K562 (cell line): Measurements from ENCODE around the gene ANKRD24. TPM values are rescaled to one million over a fixed set of nuclear protein-coding genes. Genes with fewer than 3 reads are reported as not detected.

ENCODE experiments used
- ASH1L ChIP-seq: fragments of 450-650 bp; IDR thresholded peaks from 2 replicates; pipeline ENCODE4 v1.6.1; 2018; ENCODE audit warnings: borderline replicate concordance, mild to moderate bottlenecking, low read depth; ENCODE audit not compliant: partially characterized antibody
- CBFB ChIP-seq: sonication (generic); formaldehyde crosslinking; IDR thresholded peaks from 2 replicates; pipeline ENCODE4 v1.4.0; 2020; ENCODE audit warnings: mild to moderate bottlenecking, missing genetic modification reagents
- CBX3 ChIP-seq, 2 experiments: IDR thresholded peaks; 1 replicate in 1 of 2; 2 replicates in 1 of 2; pipeline ENCODE4 v1.6.1; 2012; ENCODE audit warnings: inconsistent platforms in 2 of 2, low read length in 2 of 2, borderline replicate concordance in 1 of 2, control low read depth in 1 of 2
- CHD4 ChIP-seq: fragments of 200-600 bp; sonication (generic); IDR thresholded peaks from 3 replicates; pipeline ENCODE4 v1.6.1; 2012; ENCODE audit warnings: low read depth, mild to moderate bottlenecking, mixed read lengths, low read length, inconsistent platforms; ENCODE audit not compliant: insufficient read depth, insufficient replicate concordance, poor library complexity, severe bottlenecking
- FOXJ3 ChIP-seq: sonication (generic); formaldehyde crosslinking; IDR thresholded peaks from 2 replicates; pipeline ENCODE4 v1.4.0; 2020; ENCODE audit warnings: mild to moderate bottlenecking, missing genetic modification reagents
- GABPB2 ChIP-seq: fragments of 250-450 bp; sonication (Bioruptor Pico); conservative IDR thresholded peaks from 2 replicates; pipeline ENCODE4 v1.5.1; 2021; ENCODE audit warnings: mild to moderate bottlenecking
- KLF13 ChIP-seq: fragments of 450-650 bp; IDR thresholded peaks from 2 replicates; pipeline ENCODE4 v1.6.1; 2016; ENCODE audit warnings: missing genetic modification characterization, low read depth, mild to moderate bottlenecking, missing compliant biosample characterization, moderate library complexity, borderline replicate concordance
- NRF1 ChIP-seq, 2 experiments: fragments of 450-650 bp; IDR thresholded peaks in 1 of 2; conservative IDR thresholded peaks in 1 of 2; 2 replicates each; pipeline ENCODE4 v1.6.1; 2014; ENCODE audit warnings: mild to moderate bottlenecking in 2 of 2
- RBM34 ChIP-seq: fragments of 200-400 bp; formaldehyde crosslinking; IDR thresholded peaks from 2 replicates; pipeline ENCODE4 v1.6.1; 2018; ENCODE audit warnings: low read length, borderline replicate concordance; ENCODE audit not compliant: insufficient read depth
- SRSF9 ChIP-seq: fragments of 200-400 bp; formaldehyde crosslinking; IDR thresholded peaks from 2 replicates; pipeline ENCODE4 v1.6.1; 2017; ENCODE audit warnings: low read depth, low read length, borderline replicate concordance
- TAL1 ChIP-seq: fragments of 450-650 bp; IDR thresholded peaks from 2 replicates; pipeline ENCODE4 v1.6.1; 2016; ENCODE audit warnings: mild to moderate bottlenecking
- TGIF2 ChIP-seq: sonication (generic); formaldehyde crosslinking; IDR thresholded peaks from 2 replicates; pipeline ENCODE4 v1.8.1; 2022; ENCODE audit warnings: mild to moderate bottlenecking, missing genetic modification reagents, moderate library complexity
- ZNF184 ChIP-seq: sonication (generic); formaldehyde crosslinking; IDR thresholded peaks from 2 replicates; pipeline ENCODE4 v1.5.0; 2020; ENCODE audit warnings: missing genetic modification reagents
- ZNF707 ChIP-seq: fragments of 250-450 bp; sonication (Bioruptor Pico); conservative IDR thresholded peaks from 2 replicates; pipeline ENCODE4 v1.8.0; 2022; ENCODE audit warnings: inconsistent platforms, mild to moderate bottlenecking, moderate library complexity
- polyA plus RNA-seq, 8 experiments: library from polyadenylated mRNA; depleted of rRNA in 4 of 8; stranded (reverse) in 5 of 8; unstranded in 3 of 8; fragments of >200 nt; fragmentation: Nextera tagmentation in 2 of 8; fragmentation: Illumina TruSeq in 1 of 8; extraction: Ambion mirVana in 2 of 8; extraction: Trizol in 1 of 8; gene quantifications; 2 replicates each; pipeline versions ENCODE4 v1.2.1 to v1.2.3, GENCODE V29; 2011 to 2014; ENCODE audit warnings: inconsistent platforms in 1 of 8, missing spikeins in 1 of 8
- total RNA-seq, 7 experiments: library from RNA; depleted of rRNA in 6 of 7; stranded (reverse); fragments of >200 nt in 6 of 7; fragmentation: Illumina TruSeq in 2 of 7; extraction: Trizol in 2 of 7; gene quantifications; 2 replicates each; pipeline versions ENCODE4 v1.2.1 to v1.2.3, GENCODE V29; 2011 to 2021; ENCODE audit warnings: low replicate concordance in 1 of 7
- TF ChIP-seq, protein P1 (sequence below): IDR thresholded peaks from 2 replicates; pipeline ENCODE4 v1.6.1; 2011; ENCODE audit not compliant: insufficient read length; ENCODE audit errors: extremely low read depth
- TF ChIP-seq, protein P2 (sequence below): IDR thresholded peaks from 2 replicates; pipeline ENCODE4 v1.6.1; 2012; ENCODE audit warnings: low read depth, low read length, improper control_type of control experiment, borderline replicate concordance
- TF ChIP-seq, protein P3 (sequence below): fragments of 450-650 bp; IDR thresholded peaks from 2 replicates; pipeline ENCODE4 v1.6.1; 2017; ENCODE audit warnings: antibody characterized with exemption
- TF ChIP-seq, protein P4 (sequence below): fragments of 150-350 bp; conservative IDR thresholded peaks from 2 replicates; pipeline ENCODE4 v1.6.1; 2014; ENCODE audit warnings: low read length
- TF ChIP-seq, protein P5 (sequence below): sonication (generic); formaldehyde crosslinking; IDR thresholded peaks from 2 replicates; pipeline ENCODE4 v1.8.0; 2022; ENCODE audit warnings: missing genetic modification reagents, mild to moderate bottlenecking, moderate library complexity, borderline replicate concordance

ANKRD24 gene
- total and polyA plus RNA-seq, 9 of the 15 experiments (the other 6 are each of a cell fraction or from before 2014, with no cell fraction given): 0.07 to 0.12 (median 0.09) TPM; not detected in 5

DNA sequence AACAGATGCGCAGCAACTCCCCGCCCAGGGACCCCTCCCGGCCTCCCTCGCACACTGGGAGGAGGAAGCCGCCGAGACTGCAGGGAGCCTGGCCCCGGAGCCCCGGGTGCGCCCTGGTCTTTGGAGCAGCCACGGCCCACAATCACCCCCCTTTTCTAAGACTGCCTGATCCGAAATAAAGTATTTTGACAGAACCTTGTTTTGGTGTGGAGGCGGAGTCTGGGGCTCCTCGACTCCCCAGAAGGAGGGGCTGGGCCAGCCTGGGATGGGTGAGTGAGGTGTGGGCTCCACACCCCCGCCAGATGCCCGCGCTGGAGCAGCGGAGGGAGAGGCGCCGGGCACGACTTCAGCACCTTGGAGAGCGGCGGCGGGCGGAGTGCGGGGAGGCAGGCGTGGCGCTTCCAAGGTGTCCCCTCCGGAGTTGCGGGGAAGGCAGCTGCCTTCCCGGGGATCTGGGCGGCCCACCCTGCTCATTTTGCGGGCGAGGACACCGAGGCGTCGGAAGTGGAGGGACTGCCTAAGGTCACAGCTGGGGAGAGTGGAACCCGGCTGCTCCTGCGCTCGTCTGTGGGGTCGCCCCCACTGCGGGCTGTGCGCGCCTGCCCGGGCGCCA is 9.5 kb upstream of the ANKRD24 start (continued):
- TF ChIP-seq CHD4 (no peak), CBX3 (IDR thresholded peaks at IDR 0.05; ENCODE audit: borderline replicate concordance in 1 of 2, low read length in 2 of 2) (no peak), RBM34 (no peak), GABPB2 (CRISPR knock-in tag) (no peak), NRF1 (conservative IDR thresholded peaks at IDR 0.05 in 1 of 2, IDR thresholded peaks at IDR 0.05 in 1 of 2) (peak in 1 of 2 experiments; percentile 10; a peak in 1 of 4 replicates), KLF13 (tag) (no peak), SRSF9 (no peak), TAL1 (no peak), ASH1L (no peak), ZNF184 (no peak), CBFB (CRISPR knock-in tag) (no peak), ZNF707 (CRISPR knock-in tag) (no peak), FOXJ3 (CRISPR knock-in tag) (no peak), TGIF2 (0 out of 2 replicates have a peak, but pooled peaks have one; percentile 82)
- TF ChIP-seq, protein P1, sequence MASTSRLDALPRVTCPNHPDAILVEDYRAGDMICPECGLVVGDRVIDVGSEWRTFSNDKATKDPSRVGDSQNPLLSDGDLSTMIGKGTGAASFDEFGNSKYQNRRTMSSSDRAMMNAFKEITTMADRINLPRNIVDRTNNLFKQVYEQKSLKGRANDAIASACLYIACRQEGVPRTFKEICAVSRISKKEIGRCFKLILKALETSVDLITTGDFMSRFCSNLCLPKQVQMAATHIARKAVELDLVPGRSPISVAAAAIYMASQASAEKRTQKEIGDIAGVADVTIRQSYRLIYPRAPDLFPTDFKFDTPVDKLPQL: no peak
- TF ChIP-seq, protein P2, sequence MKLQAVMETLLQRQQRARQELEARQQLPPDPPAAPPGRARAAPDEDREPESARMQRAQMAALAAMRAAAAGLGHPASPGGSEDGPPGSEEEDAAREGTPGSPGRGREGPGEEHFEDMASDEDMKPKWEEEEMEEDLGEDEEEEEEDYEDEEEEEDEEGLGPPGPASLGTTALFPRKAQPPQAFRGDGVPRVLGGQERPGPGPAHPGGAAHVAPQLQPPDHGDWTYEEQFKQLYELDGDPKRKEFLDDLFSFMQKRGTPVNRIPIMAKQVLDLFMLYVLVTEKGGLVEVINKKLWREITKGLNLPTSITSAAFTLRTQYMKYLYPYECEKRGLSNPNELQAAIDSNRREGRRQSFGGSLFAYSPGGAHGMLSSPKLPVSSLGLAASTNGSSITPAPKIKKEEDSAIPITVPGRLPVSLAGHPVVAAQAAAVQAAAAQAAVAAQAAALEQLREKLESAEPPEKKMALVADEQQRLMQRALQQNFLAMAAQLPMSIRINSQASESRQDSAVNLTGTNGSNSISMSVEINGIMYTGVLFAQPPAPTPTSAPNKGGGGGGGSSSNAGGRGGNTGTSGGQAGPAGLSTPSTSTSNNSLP: no peak
- TF ChIP-seq, protein P3, sequence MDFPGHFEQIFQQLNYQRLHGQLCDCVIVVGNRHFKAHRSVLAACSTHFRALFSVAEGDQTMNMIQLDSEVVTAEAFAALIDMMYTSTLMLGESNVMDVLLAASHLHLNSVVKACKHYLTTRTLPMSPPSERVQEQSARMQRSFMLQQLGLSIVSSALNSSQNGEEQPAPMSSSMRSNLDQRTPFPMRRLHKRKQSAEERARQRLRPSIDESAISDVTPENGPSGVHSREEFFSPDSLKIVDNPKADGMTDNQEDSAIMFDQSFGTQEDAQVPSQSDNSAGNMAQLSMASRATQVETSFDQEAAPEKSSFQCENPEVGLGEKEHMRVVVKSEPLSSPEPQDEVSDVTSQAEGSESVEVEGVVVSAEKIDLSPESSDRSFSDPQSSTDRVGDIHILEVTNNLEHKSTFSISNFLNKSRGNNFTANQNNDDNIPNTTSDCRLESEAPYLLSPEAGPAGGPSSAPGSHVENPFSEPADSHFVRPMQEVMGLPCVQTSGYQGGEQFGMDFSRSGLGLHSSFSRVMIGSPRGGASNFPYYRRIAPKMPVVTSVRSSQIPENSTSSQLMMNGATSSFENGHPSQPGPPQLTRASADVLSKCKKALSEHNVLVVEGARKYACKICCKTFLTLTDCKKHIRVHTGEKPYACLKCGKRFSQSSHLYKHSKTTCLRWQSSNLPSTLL: no peak
- TF ChIP-seq, protein P4, sequence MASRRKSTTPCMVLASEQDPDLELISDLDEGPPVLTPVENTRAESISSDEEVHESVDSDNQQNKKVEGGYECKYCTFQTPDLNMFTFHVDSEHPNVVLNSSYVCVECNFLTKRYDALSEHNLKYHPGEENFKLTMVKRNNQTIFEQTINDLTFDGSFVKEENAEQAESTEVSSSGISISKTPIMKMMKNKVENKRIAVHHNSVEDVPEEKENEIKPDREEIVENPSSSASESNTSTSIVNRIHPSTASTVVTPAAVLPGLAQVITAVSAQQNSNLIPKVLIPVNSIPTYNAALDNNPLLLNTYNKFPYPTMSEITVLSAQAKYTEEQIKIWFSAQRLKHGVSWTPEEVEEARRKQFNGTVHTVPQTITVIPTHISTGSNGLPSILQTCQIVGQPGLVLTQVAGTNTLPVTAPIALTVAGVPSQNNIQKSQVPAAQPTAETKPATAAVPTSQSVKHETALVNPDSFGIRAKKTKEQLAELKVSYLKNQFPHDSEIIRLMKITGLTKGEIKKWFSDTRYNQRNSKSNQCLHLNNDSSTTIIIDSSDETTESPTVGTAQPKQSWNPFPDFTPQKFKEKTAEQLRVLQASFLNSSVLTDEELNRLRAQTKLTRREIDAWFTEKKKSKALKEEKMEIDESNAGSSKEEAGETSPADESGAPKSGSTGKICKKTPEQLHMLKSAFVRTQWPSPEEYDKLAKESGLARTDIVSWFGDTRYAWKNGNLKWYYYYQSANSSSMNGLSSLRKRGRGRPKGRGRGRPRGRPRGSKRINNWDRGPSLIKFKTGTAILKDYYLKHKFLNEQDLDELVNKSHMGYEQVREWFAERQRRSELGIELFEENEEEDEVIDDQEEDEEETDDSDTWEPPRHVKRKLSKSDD: no peak
- TF ChIP-seq, protein P5, sequence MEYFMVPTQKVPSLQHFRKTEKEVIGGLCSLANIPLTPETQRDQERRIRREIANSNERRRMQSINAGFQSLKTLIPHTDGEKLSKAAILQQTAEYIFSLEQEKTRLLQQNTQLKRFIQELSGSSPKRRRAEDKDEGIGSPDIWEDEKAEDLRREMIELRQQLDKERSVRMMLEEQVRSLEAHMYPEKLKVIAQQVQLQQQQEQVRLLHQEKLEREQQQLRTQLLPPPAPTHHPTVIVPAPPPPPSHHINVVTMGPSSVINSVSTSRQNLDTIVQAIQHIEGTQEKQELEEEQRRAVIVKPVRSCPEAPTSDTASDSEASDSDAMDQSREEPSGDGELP (CRISPR knock-in tag): peak; percentile 74; the same call in 1 of the 2 replicates
